Fibroblast of lung (primary cell): ENCODE measurements around the gene CFAP58.

Experiments used
- EZH2 ChIP-seq: IDR thresholded peaks from 2 replicates; pipeline ENCODE4 v1.5.1; 2012; ENCODE audit warnings: low read length, control low read depth, mild to moderate bottlenecking; ENCODE audit errors: missing control alignments
- TF ChIP-seq, protein P1 (sequence below), 2 donors: IDR thresholded peaks in 1 of 2; conservative IDR thresholded peaks in 1 of 2; 1 replicate in 1 of 2; 2 replicates in 1 of 2; pipeline ENCODE4 v1.5.1; 2011 to 2012; ENCODE audit warnings: low read length in 2 of 2, control low read depth in 1 of 2, inconsistent platforms in 1 of 2, low read depth in 1 of 2, mild to moderate bottlenecking in 1 of 2

DNA sequence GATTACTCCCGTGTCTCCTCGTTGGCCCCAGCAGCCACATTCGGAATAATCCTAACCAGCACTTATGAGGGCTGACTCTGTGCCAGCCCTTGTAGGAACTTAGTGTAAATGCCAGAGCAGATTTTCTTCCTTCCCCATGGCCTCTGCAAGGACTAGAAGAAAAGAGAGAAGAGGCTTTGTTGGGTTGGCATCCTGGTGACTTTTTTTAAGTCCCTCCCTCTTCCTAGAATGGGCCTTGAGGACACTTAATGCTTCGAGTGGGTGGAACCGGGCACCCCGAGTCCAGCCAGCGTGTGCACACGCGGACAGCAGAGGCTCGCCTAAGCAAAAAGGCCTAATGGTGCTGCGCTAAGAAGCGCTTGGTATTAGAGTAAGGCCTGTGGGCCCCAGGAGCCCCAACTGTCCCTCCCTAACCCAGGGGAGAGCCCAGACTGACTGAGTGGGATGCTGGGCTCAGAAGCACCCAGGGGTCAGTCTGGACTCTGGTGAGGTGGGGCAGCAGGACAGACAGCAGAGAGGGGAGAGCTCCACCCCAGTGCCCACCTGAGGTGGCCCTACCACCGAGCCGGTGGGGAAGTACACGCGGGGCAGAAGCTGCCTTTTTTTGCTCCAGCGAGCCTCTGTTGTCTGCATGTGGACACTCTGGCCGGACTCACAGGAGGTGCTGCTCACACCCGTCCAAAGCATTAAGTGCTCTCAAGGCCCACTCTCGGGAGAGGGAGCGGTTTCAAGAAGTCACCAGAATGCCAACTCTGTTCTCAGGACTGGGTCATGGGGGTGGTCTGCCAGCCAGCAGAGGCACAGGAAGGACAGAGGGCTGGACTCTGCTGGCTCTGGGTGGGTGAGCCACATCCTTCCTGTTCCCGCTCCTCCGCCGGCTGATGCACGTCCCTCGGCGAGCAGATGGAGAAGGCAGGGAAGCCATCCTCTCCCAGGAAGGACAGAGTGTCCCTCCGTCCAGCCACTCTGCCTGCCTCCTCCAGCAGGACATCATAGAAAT is 27.9 kb upstream of the CFAP58 start:
- TF ChIP-seq EZH2: no peak
- TF ChIP-seq, protein P1, sequence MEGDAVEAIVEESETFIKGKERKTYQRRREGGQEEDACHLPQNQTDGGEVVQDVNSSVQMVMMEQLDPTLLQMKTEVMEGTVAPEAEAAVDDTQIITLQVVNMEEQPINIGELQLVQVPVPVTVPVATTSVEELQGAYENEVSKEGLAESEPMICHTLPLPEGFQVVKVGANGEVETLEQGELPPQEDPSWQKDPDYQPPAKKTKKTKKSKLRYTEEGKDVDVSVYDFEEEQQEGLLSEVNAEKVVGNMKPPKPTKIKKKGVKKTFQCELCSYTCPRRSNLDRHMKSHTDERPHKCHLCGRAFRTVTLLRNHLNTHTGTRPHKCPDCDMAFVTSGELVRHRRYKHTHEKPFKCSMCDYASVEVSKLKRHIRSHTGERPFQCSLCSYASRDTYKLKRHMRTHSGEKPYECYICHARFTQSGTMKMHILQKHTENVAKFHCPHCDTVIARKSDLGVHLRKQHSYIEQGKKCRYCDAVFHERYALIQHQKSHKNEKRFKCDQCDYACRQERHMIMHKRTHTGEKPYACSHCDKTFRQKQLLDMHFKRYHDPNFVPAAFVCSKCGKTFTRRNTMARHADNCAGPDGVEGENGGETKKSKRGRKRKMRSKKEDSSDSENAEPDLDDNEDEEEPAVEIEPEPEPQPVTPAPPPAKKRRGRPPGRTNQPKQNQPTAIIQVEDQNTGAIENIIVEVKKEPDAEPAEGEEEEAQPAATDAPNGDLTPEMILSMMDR (conservative IDR thresholded peaks at IDR 0.05 in 1 of 2, IDR thresholded peaks at IDR 0.05 in 1 of 2; ENCODE audit: low read depth in 1 of 2, low read length in 2 of 2): no peak
